ENCODE data around the gene GRXCR2. TPM values are rescaled to one million over a fixed set of nuclear protein-coding genes. Genes with fewer than 3 reads are reported as not detected.

The GRXCR2 gene
- total RNA-seq, 2 experiments from 2014 or later, result not detected

Other genes starting within 250 kb of the GRXCR2 start
- gene PRELID2, start 37.7 kb downstream of the GRXCR2 start, total RNA-seq, result 1 to 10 TPM; 2.2 to 2.5 TPM
- gene SH3RF2, start 63.6 kb upstream of the GRXCR2 start, total RNA-seq, result not detected
- under 1 TPM in 1 of 2 experiments, not detected in 1; 0.36 TPM for gene PLAC8L1, start 232.6 kb upstream of the GRXCR2 start, total RNA-seq